GM19099 (cell line): ENCODE measurements around the gene RNASEH2C.

ENCODE experiments used
- POLR2A ChIP-seq: IDR thresholded peaks from 3 replicates; pipeline ENCODE4 v1.6.1; 2011; ENCODE audit warnings: low read depth; ENCODE audit not compliant: insufficient read length; ENCODE audit errors: extremely low read depth

Gene RNASEH2C

GRCh38 chr11:65718964-65719492 is 1.6 kb downstream of the RNASEH2C start:
- no peak for TF ChIP-seq POLR2A

- no peak for TF ChIP-seq POLR2A
These were observed 2.1 kb downstream of the RNASEH2C start for GRCh38 chr11:65718531-65718930.

- no peak for TF ChIP-seq POLR2A
These were observed 2.7 kb downstream of the RNASEH2C start for GRCh38 chr11:65717906-65718305.

GRCh38 chr11:65716774-65717405 is 3.7 kb downstream of the RNASEH2C start:
- no peak for TF ChIP-seq POLR2A

- no peak for TF ChIP-seq POLR2A
These were observed 4.3 kb downstream of the RNASEH2C start for GRCh38 chr11:65716302-65716701.

GRCh38 chr11:65714433-65714832 is 6.2 kb downstream of the RNASEH2C start:
- TF ChIP-seq POLR2A, result no peak

GRCh38 chr11:65713212-65713969 is 7.2 kb downstream of the RNASEH2C start:
- no peak for TF ChIP-seq POLR2A

- no peak for TF ChIP-seq POLR2A
These were observed 7.9 kb downstream of the RNASEH2C start for GRCh38 chr11:65712633-65713076.

GRCh38 chr11:65711785-65712632 is 8.6 kb downstream of the RNASEH2C start, which contains the start of gene KAT5:
KAT5 (plus strand) TSS chr11:65712252; CDS start chr11:65712268, 16 bp downstream.
- TF ChIP-seq POLR2A, result peak; percentile 82

GRCh38 chr11:65710421-65710820 is 10.2 kb downstream of the RNASEH2C start:
- TF ChIP-seq POLR2A, result no peak

- TF ChIP-seq POLR2A, result no peak
These were observed 10.9 kb downstream of the RNASEH2C start for GRCh38 chr11:65709661-65710060.

GRCh38 chr11:65708451-65708850 is 12.1 kb downstream of the RNASEH2C start:
- TF ChIP-seq POLR2A, result no peak

GRCh38 chr11:65703846-65704245 is 16.8 kb downstream of the RNASEH2C start:
- no peak for TF ChIP-seq POLR2A

- TF ChIP-seq POLR2A, result no peak
These were observed 18.9 kb downstream of the RNASEH2C start for GRCh38 chr11:65701686-65702085.

- no peak for TF ChIP-seq POLR2A
These were observed 20.2 kb downstream of the RNASEH2C start for GRCh38 chr11:65700399-65700798.
